ENCODE results near the gene CLECL1. TPM values are rescaled to one million over a fixed set of nuclear protein-coding genes. Genes with fewer than 3 reads are reported as not detected.

The CLECL1 gene
- total RNA-seq, 2 experiments from 2014 or later, result 0.44 to 1.7 TPM

GRCh38 chr12:9711664-9712063 is 21.2 kb downstream of the CLECL1 start:
- POLR2A ChIA-PET, result interaction anchor here (0.7 to 2.0 kb wide), 7 partner anchors 10 to 161 kb away, joined by 3 to 8 read pairs (median 4); partner anchors contain the start of gene CD69

GRCh38 chr12:9710584-9711375 is 22.1 kb downstream of the CLECL1 start:
- Mint-ChIP-seq H3K9me3 (peaks cover 6% of the 10 kb centered on the region), H3K27ac (peak overlapping the region; percentile 89), H3K4me3 (no peak overlapping the region), H3K27me3 (no peaks in the 10 kb centered on the region), H3K36me3 (ENCODE audit: low read depth) (peaks cover 21% of the 10 kb centered on the region), H3K4me1 (ENCODE audit: low read depth) (peaks cover 65% of the 10 kb centered on the region)
- ChIA-PET CTCF (interaction anchor here (1.1 to 1.6 kb wide), 4 partner anchors 11 to 78 kb away, joined by 3 to 6 read pairs (median 4); partner anchors contain the start of gene CLEC2D), POLR2A (interaction anchor here (0.7 to 2.0 kb wide), 7 partner anchors 9 to 161 kb away, joined by 3 to 8 read pairs (median 4); partner anchors contain the start of gene CD69)
- no peak for TF ChIP-seq CTCF (IDR thresholded peaks at IDR 0.05)
- Histone ChIP-seq H3K27ac (ENCODE audit: low read depth in 1 of 2, low read length in 2 of 2) (no peak overlapping the region), H3K27me3 (ENCODE audit: control insufficient read depth in 1 of 2, insufficient read depth in 2 of 2, low read length in 2 of 2) (no peaks in the 10 kb centered on the region), H3K9me3 (ENCODE audit: control insufficient read depth in 1 of 2, insufficient read depth in 1 of 2, low read length in 2 of 2) (no peaks in the 10 kb centered on the region), H3K4me3 (ENCODE audit: low read length) (no peak overlapping the region), H3K36me3 (ENCODE audit: insufficient read depth, low read length) (no peaks in the 10 kb centered on the region), H3K4me1 (ENCODE audit: insufficient read depth, low read length) (peaks cover 20% of the 10 kb centered on the region)
- no peak for DNase-seq
- ATAC-seq (ENCODE audit: poor library complexity), result no peak
- intact Hi-C loops (cut with DNase I, micrococcal nuclease), result no loop called here

More at GRCh38 chr12:9711664-9712063, 21.2 kb downstream of the CLECL1 start:
- Mint-ChIP-seq H3K27ac (peak overlapping the region; percentile 89), H3K36me3 (ENCODE audit: low read depth) (peaks cover 12% of the 10 kb centered on the region), H3K4me3 (no peak overlapping the region), H3K27me3 (no peaks in the 10 kb centered on the region), H3K9me3 (no peaks in the 10 kb centered on the region), H3K4me1 (ENCODE audit: low read depth) (peaks cover 63% of the 10 kb centered on the region)
- ATAC-seq (ENCODE audit: poor library complexity) (no peak), DNase-seq (no peak)
- H3K27me3 ChIP-seq (ENCODE audit: control insufficient read depth in 1 of 2, insufficient read depth in 2 of 2, low read length in 2 of 2), result no peaks in the 10 kb centered on the region
- intact Hi-C loops (cut with DNase I, micrococcal nuclease), result no loop called here
- CTCF ChIA-PET, result interaction anchor here (1.1 to 1.6 kb wide), 4 partner anchors 12 to 79 kb away, joined by 3 to 6 read pairs (median 4); partner anchors contain the start of gene CLEC2D
- no peaks in the 10 kb centered on the region for H3K36me3 ChIP-seq (ENCODE audit: insufficient read depth, low read length)
- TF ChIP-seq CTCF (IDR thresholded peaks at IDR 0.05), result no peak
- no peak overlapping the region for H3K27ac ChIP-seq (ENCODE audit: low read depth in 1 of 2, low read length in 2 of 2)
- H3K9me3 ChIP-seq (ENCODE audit: control insufficient read depth in 1 of 2, insufficient read depth in 1 of 2, low read length in 2 of 2), result no peaks in the 10 kb centered on the region
- H3K4me3 ChIP-seq (ENCODE audit: low read length), result no peak overlapping the region
- H3K4me1 ChIP-seq (ENCODE audit: insufficient read depth, low read length), result peaks cover 17% of the 10 kb centered on the region

- H3K36me3 Mint-ChIP-seq (ENCODE audit: low read depth), result peaks cover 21% of the 10 kb centered on the region
- H3K4me1 Mint-ChIP-seq (ENCODE audit: low read depth), result peaks cover 73% of the 10 kb centered on the region
- no peak overlapping the region for H3K4me3 Mint-ChIP-seq
These were observed 24.0 kb downstream of the CLECL1 start for GRCh38 chr12:9708853-9709252.

More at GRCh38 chr12:9708853-9709252, 24.0 kb downstream of the CLECL1 start:
- POLR2A ChIA-PET, result interaction anchor here (0.9 to 4.4 kb wide), 20 partner anchors 9 to 378 kb away, joined by 3 to 97 read pairs (median 8); partner anchors contain the start of gene CLEC2D
- intact Hi-C loops (cut with DNase I, micrococcal nuclease), result loop anchor here (1.0 to 5.0 kb wide), 6 partner anchors 32 to 378 kb away; no protein-coding TSS in a partner anchor
- H3K9me3 Mint-ChIP-seq, result peaks cover 10% of the 10 kb centered on the region
- DNase-seq (no peak), ATAC-seq (ENCODE audit: poor library complexity) (no peak)
- Histone ChIP-seq H3K4me3 (ENCODE audit: low read length) (no peak overlapping the region), H3K27me3 (ENCODE audit: control insufficient read depth in 1 of 2, insufficient read depth in 2 of 2, low read length in 2 of 2) (no peaks in the 10 kb centered on the region), H3K4me1 (ENCODE audit: insufficient read depth, low read length) (peaks cover 20% of the 10 kb centered on the region), H3K9me3 (ENCODE audit: control insufficient read depth in 1 of 2, insufficient read depth in 1 of 2, low read length in 2 of 2) (no peaks in the 10 kb centered on the region), H3K36me3 (ENCODE audit: insufficient read depth, low read length) (no peaks in the 10 kb centered on the region), H3K27ac (ENCODE audit: low read depth in 1 of 2, low read length in 2 of 2) (no peak overlapping the region)
- H3K27ac Mint-ChIP-seq, result peak overlapping the region; percentile 89
- CTCF ChIA-PET, result interaction anchor here (0.8 to 2.4 kb wide), 30 partner anchors 9 to 111 kb away, joined by 3 to 30 read pairs (median 5); partner anchors contain the start of gene CLEC2D
- no peak for TF ChIP-seq CTCF (IDR thresholded peaks at IDR 0.05)
- H3K27me3 Mint-ChIP-seq, result no peaks in the 10 kb centered on the region

Measured in CD4-positive, alpha-beta T cell (primary cell).